COLO668 (cell line): ENCODE results near the gene WEE1.
"Not testable (repeated sequence)": the region's sequence is repeated elsewhere in the genome, so short reads cannot be mapped to it uniquely, and the experiment has no call there.

Experiments
- DNase-seq: peaks from one replicate; lab custom pipeline; 2025; ENCODE audit not compliant: unreplicated experiment; lab: John Stamatoyannopoulos, UW

Gene WEE1

DNA sequence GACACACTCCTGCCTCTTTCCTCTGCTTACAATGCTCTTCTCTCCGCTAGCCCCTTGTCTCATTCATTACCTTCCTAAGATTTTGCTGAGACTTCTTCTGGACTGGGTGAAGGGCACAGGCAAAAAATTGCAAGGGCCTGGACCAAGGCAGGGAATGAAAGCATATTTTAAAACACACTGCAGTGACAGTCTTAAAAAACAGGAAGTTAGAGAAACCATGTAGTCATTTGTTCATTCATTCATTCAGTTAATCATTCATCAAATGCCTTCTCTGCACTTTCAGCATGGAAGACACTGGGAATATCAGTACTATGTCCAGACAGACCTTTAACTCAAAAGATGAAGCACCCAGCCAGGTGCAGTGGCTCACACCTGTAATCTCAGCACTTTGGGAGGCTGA is 45.5 kb downstream of the WEE1 start:
- DNase-seq, result no peak

DNA sequence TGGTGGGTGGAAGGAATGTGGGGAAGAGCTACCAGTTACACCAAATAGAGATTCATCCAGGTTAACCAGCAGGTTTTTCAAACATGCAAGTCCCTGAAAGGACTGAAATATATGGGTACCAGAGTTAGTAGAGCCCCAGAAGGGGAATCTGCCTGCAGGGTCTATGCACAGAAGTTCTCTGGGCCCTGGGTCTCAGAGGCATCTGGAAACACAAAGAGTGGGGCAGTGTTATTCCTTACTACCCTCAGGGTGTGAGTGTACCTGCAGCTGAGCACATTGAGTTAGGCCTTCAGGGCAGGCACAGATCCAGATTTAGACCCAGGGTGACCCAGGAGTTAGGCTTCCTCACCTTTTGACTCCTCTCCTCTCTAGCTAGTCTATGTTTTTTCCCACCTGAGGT is 46.5 kb downstream of the WEE1 start:
- no peak for DNase-seq

- DNase-seq, result not testable (repeated sequence)
Observed at GRCh38 chr11:9622353-9622752, 48.9 kb downstream of the WEE1 start.

DNA sequence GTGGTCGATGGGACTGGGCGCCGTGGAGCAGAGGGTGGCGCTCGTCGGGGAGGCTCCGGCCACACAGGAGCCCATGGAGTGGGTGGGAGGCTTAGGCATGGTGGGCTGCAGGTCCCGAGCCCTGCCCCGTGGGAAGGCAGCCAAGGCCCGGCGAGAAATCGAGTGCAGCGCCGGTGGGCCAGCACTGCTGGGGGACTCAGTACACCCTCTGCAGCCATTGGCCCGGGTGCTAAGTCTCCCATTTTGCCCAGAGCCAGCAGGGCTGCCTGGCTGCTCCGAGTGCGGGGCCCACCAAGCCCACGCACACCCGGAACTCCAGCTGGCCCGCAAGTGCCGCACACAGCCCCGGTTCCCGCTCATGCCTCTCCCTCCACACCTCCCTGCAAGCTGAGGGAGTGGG is 49.6 kb downstream of the WEE1 start:
- DNase-seq, result not testable (repeated sequence)

- DNase-seq, result no peak
Observed at GRCh38 chr11:9624448-9624847, 51.0 kb downstream of the WEE1 start.

GRCh38 chr11:9625162-9625561 is 51.7 kb downstream of the WEE1 start:
- DNase-seq, result no peak

DNA sequence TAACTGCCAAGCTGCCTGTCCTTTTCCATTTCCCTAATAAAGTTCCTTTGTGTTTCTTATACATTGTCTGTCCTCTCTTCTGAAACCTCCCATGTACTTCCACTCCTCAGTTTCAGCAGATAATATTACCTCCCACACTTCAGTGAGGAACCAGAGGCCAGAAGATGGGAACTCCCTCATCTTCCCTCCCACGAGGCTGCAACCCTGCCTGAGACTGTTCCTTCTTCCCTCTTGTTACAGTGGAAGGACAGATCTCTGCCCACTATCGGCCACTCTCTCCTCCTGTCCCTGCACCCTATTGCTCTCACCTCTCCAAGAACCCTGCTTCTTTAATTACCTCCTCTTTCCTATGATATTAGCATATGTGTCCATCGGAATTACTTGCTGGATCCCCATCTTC is 52.3 kb downstream of the WEE1 start:
- no peak for DNase-seq

- DNase-seq, result no peak
Observed at GRCh38 chr11:9626496-9627394, 53.3 kb downstream of the WEE1 start.

DNA sequence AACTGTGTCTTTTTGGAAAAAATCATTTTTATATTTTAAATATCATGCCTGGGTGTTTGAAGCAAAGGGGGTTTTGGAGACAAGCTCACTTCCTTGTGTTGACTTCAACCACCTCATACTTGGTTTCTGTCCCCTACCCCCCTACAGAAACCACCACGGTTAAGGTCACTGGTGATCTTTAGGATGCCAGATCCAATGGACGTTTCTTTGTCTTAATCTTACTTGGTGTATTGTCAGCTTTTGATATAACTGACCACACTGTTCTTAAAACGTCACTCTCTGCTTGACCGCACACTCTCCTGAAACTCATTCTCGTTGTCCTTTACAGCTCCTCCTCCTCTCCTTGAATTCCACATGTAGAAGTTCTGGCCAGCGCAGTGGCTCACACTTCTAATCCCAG is 55.6 kb downstream of the WEE1 start:
- DNase-seq, result no peak

DNA sequence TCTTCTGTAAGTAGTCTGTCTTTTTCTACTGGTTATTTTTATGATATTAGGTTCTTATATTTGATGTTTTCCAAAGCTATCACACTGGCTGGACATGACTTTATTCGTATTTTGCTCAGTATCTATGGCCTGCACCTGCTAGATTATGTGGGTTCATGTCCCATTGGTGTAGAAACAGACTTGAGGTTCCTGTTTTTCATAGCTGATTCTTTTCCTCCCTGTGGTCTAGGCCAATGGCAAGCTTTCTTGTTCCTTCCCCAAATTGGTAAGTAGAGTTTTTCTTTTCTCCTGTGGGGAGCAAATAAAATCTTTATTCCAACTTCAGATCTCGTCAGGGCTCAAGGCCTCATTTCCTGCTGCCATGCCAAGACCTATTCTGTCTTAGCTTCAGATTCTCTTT is 60.2 kb downstream of the WEE1 start:
- DNase-seq, result no peak

DNA sequence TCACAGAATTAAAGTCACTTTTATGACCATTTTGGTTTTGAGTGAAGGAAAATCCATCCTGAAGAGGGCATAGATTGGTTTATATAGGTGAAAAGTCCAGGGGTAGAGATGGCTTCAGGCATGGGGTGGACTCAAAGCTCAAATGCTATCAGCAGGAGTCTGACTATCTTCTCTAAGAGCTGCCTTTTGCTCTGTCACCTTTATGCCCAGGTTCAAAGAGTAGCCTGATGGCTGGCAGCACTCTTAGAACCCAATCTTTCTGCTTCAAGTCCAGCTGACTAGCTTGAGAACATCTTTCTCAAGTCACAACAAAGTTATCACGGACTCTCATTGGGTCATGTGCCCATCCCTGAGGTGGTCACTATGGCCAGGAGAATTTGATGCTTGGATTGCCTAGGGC is 63.2 kb downstream of the WEE1 start:
- DNase-seq, result no peak

GRCh38 chr11:9639099-9639498 is 65.6 kb downstream of the WEE1 start:
- no peak for DNase-seq
